HEK293T (cell line): ENCODE results near the gene WDR44.
A peak's percentile ranks its signal among the peaks of the same experiment; 100 is the strongest.

Experiments used
- CTCF ChIA-PET: fragments of 350-600 bp; formaldehyde crosslinking; extraction: SDS; loops from one replicate; lab custom pipeline; 2021; ENCODE audit warnings: antibody characterized with exemption, inconsistent platforms; lab: Yijun Ruan, JAX
- POLR2A ChIA-PET: fragments of 350-600 bp; formaldehyde crosslinking; extraction: SDS; loops from one replicate; lab custom pipeline; 2020; ENCODE audit warnings: antibody characterized with exemption, inconsistent platforms; lab: Yijun Ruan, JAX
- DNase-seq: peaks from one replicate; pipeline ENCODE4 v3.0.0; 2012; ENCODE audit warnings: mixed read lengths; ENCODE audit errors: extremely low spot score
- ARNT ChIP-seq: fragments of 450-650 bp; IDR thresholded peaks from 2 replicates; pipeline ENCODE4 v1.6.1; 2017; ENCODE audit warnings: mild to moderate bottlenecking
- BHLHE40 ChIP-seq: fragments of 450-650 bp; IDR thresholded peaks from 2 replicates; pipeline ENCODE4 v1.6.1; 2016; ENCODE audit warnings: mild to moderate bottlenecking, moderate library complexity, borderline replicate concordance
- CTBP1 ChIP-seq: fragments of 450-650 bp; IDR thresholded peaks from 2 replicates; pipeline ENCODE4 v1.6.1; 2016; ENCODE audit warnings: borderline replicate concordance
- ELF4 ChIP-seq: fragments of 450-650 bp; IDR thresholded peaks from 2 replicates; pipeline ENCODE4 v1.6.1; 2017; ENCODE audit warnings: antibody characterized with exemption
- FOXA1 ChIP-seq: fragments of 450-650 bp; IDR thresholded peaks from 2 replicates; pipeline ENCODE4 v1.6.1; 2016; ENCODE audit warnings: mild to moderate bottlenecking
- FOXK2 ChIP-seq: fragments of 450-650 bp; IDR thresholded peaks from 2 replicates; pipeline ENCODE4 v1.6.1; 2016; ENCODE audit warnings: mild to moderate bottlenecking
- FOXM1 ChIP-seq: fragments of 450-650 bp; IDR thresholded peaks from 2 replicates; pipeline ENCODE4 v1.6.1; 2017; ENCODE audit warnings: mild to moderate bottlenecking, borderline replicate concordance
- HDGF ChIP-seq: fragments of 450-650 bp; IDR thresholded peaks from 2 replicates; pipeline ENCODE4 v1.6.1; 2017; ENCODE audit warnings: antibody characterized with exemption, borderline replicate concordance
- L3MBTL2 ChIP-seq: fragments of 450-650 bp; conservative IDR thresholded peaks from 2 replicates; pipeline ENCODE4 v1.6.1; 2016; ENCODE audit warnings: mild to moderate bottlenecking
- LEF1 ChIP-seq: fragments of 450-650 bp; IDR thresholded peaks from 2 replicates; pipeline ENCODE4 v1.6.1; 2017; ENCODE audit warnings: mild to moderate bottlenecking, borderline replicate concordance
- NFRKB ChIP-seq: fragments of 450-650 bp; IDR thresholded peaks from 2 replicates; pipeline ENCODE4 v1.6.1; 2016; ENCODE audit warnings: mild to moderate bottlenecking, moderate library complexity
- SP1 ChIP-seq: fragments of 450-650 bp; IDR thresholded peaks from 2 replicates; pipeline ENCODE4 v1.6.1; 2017
- SUZ12 ChIP-seq: fragments of 450-650 bp; IDR thresholded peaks from 2 replicates; pipeline ENCODE4 v1.6.1; 2016; ENCODE audit warnings: mild to moderate bottlenecking
- TARDBP ChIP-seq: fragments of 450-650 bp; IDR thresholded peaks from 2 replicates; pipeline ENCODE4 v1.6.1; 2016
- ZNF384 ChIP-seq: fragments of 450-650 bp; IDR thresholded peaks from 2 replicates; pipeline ENCODE4 v1.6.1; 2016
- TF ChIP-seq, protein P1 (sequence below): fragments of 450-650 bp; IDR thresholded peaks from 2 replicates; pipeline ENCODE4 v1.6.1; 2016

Gene WDR44

DNA sequence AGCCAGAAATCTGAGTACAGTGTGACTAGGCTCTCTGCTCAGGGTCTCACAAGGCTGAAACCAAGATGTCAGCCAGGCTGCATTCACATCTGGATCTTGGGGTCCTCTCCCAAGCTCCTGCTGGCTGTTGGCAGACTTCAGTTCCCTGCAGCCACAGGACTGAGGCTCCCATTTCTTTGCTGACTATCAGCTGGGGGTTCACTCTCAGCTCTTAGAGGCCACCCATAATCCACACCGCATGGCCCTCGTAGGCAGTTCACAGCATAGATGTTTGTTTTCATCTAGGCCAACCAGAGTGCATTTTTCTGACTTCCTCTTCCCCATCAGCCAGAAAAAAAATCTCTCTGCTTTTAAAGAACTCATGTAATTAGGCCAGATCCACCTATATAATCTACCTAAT is 8.2 kb upstream of the WDR44 start:
- POLR2A ChIA-PET = no interaction called here
- DNase-seq = no peak
- CTCF ChIA-PET = no interaction called here
- TF ChIP-seq LEF1 = no peak
- no peak for TF ChIP-seq TARDBP
- TF ChIP-seq FOXM1 = no peak
- no peak for TF ChIP-seq ZNF384
- TF ChIP-seq SUZ12 = no peak
- TF ChIP-seq FOXK2 = no peak
- no peak for TF ChIP-seq HDGF
- TF ChIP-seq FOXA1 = no peak
- TF ChIP-seq NFRKB = no peak
- TF ChIP-seq SP1 = no peak
- TF ChIP-seq ELF4 = no peak
- no peak for TF ChIP-seq L3MBTL2
- no peak for TF ChIP-seq ARNT
- no peak for TF ChIP-seq CTBP1
- TF ChIP-seq, protein P1, sequence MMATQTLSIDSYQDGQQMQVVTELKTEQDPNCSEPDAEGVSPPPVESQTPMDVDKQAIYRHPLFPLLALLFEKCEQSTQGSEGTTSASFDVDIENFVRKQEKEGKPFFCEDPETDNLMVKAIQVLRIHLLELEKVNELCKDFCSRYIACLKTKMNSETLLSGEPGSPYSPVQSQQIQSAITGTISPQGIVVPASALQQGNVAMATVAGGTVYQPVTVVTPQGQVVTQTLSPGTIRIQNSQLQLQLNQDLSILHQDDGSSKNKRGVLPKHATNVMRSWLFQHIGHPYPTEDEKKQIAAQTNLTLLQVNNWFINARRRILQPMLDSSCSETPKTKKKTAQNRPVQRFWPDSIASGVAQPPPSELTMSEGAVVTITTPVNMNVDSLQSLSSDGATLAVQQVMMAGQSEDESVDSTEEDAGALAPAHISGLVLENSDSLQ = no peak

DNA sequence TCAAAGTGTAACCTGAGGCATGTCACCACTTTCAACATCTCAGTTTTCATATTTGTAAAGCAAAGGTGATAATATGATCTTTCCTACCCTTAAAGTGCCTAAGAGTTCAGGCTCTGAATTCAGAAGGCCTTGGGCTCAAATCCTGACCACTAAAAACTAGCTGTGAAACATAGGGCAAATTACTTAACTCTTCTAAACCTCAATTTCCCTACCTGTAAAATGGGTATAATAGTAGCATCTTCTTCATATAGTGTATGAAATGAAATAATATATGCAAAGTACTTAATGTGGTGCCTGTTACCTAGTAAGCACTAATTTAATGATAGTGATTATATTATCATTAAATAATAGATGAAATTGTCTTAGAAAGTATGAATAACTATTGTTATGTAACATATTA is 7.0 kb upstream of the WDR44 start:
- CTCF ChIA-PET = no interaction called here
- DNase-seq = no peak
- TF ChIP-seq HDGF (no peak), FOXK2 (no peak), ELF4 (no peak), ZNF384 (no peak), LEF1 (no peak), FOXM1 (no peak), BHLHE40 (no peak), SUZ12 (no peak), CTBP1 (no peak), ARNT (no peak), FOXA1 (no peak), NFRKB (no peak), L3MBTL2 (no peak), SP1 (no peak), TARDBP (no peak)
- TF ChIP-seq, protein P1 = no peak
- POLR2A ChIA-PET = no interaction called here

DNA sequence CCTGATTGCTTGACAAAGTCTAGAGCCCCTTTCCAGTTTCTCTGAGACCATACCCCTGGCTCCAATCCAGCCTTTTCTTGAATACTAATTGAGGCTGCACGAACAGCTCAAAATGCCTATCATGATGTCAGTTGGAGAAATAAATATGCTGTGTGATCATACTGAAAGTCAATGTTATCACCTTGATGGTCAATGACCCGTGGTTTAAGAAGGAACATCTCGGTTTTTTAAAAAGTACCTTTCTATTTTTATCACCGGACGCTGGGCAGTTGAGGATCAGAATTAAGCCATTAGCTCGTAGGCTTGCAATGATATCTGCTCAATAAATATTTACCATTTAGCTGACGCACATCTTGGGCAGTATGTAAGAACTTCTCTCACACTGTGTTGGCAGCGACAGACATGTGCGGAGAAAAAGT is 852 bp upstream of the WDR44 start:
- DNase-seq = no peak
- POLR2A ChIA-PET = interaction anchor here (0.9 to 1.2 kb wide), 3 partner anchors 11 to 45 kb away, joined by 3 read pairs; no protein-coding TSS in a partner anchor
- TF ChIP-seq CTBP1 (no peak), L3MBTL2 (no peak), BHLHE40 (no peak), FOXM1 (no peak), FOXK2 (no peak), SP1 (no peak), ARNT (no peak), LEF1 (no peak), HDGF (no peak), FOXA1 (no peak), SUZ12 (no peak), NFRKB (no peak), ZNF384 (no peak), TARDBP (no peak)
- TF ChIP-seq, protein P1 = no peak
- CTCF ChIA-PET = no interaction called here

DNA sequence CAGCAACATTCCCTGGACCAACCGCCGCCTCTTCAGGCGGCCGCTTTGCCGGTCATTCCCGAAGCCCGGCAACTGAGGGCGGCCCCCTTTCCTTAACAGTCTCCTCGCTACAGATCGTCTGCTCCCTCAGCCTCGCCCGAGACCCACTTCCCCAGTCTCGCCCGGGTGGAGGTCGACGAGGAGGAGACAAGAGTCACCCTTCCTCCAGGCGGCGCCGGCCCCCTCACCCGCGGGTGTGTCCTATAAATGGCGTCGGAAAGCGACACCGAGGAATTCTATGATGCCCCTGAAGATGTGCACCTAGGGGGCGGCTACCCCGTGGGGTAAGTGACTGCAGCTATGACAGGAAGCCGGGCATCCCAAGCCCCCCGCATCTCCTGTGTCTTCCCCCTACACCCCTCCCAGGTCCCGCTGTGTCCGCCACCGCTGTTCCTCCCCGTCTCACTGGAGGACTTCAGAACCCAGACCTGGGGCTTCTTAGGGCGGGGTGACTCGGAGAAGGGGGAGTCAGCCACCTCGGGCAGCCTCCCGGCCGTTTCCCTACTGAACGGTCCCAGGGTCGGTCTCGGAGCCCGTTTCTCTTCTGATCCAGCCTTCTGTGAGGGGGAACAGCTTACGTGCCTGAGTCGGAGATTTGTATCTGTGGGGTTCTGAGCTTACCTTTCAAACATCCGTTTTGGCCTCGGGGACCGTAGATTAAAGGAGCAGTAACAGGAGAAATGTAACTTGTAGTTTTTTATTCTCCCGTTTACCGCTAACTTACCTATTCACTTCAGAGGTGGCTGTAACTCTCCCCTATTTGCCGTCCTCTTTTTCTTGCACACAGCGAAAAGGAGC is 570 bp downstream of the WDR44 start:
- TF ChIP-seq FOXA1 = no peak
- no peak for TF ChIP-seq FOXM1
- TF ChIP-seq L3MBTL2 = no peak
- no peak for TF ChIP-seq SUZ12
- TF ChIP-seq HDGF = no peak
- TF ChIP-seq SP1 = no peak
- TF ChIP-seq TARDBP = no peak
- no peak for TF ChIP-seq CTBP1
- no peak for TF ChIP-seq NFRKB
- TF ChIP-seq LEF1 = no peak
- TF ChIP-seq FOXK2 = no peak
- TF ChIP-seq, protein P1 = no peak
- TF ChIP-seq ZNF384 = no peak
- no peak for TF ChIP-seq ARNT
- TF ChIP-seq BHLHE40 = no peak
- CTCF ChIA-PET = interaction anchor here (1.0 kb wide), 1 partner anchor 9 kb away, joined by 3 read pairs; no protein-coding TSS in a partner anchor
- POLR2A ChIA-PET = interaction anchor here (0.9 to 1.3 kb wide), 5 partner anchors 9 to 53 kb away, joined by 3 to 5 read pairs (median 3); no protein-coding TSS in a partner anchor
- DNase-seq = peak; percentile 43

DNA sequence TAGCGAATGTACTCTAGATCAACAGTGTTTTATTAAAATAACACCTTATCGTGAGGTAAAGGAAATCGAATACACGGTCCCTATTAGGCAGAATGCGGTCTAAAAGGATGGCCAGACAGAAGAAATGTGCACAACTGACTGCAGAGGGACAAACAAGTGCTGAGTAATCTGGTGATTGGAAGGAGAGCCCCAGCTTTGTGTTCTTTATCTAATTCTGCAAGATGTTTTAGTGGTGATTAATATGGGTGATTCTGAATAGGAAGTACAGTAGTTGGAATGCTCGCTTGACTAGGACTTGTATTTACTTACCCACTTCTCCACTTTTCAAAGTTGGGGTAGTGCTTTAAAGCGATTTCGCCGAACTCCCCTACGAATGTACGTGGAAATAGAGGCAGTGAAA is 1.2 kb downstream of the WDR44 start:
- no peak for DNase-seq
- TF ChIP-seq LEF1 = no peak
- no peak for TF ChIP-seq SUZ12
- no peak for TF ChIP-seq FOXM1
- TF ChIP-seq SP1 = no peak
- TF ChIP-seq, protein P1 = no peak
- TF ChIP-seq ARNT = no peak
- TF ChIP-seq L3MBTL2 = no peak
- no peak for TF ChIP-seq FOXK2
- TF ChIP-seq BHLHE40 = no peak
- no peak for TF ChIP-seq CTBP1
- no peak for TF ChIP-seq ZNF384
- TF ChIP-seq ELF4 = no peak
- TF ChIP-seq NFRKB = no peak
- TF ChIP-seq FOXA1 = no peak
- no peak for TF ChIP-seq TARDBP
- ChIA-PET CTCF (interaction anchor here (1.0 kb wide), 1 partner anchor 8 kb away, joined by 3 read pairs; no protein-coding TSS in a partner anchor), POLR2A (no interaction called here)
